Measurements from ENCODE around the gene MPPED2.

MPPED2 gene

DNA sequence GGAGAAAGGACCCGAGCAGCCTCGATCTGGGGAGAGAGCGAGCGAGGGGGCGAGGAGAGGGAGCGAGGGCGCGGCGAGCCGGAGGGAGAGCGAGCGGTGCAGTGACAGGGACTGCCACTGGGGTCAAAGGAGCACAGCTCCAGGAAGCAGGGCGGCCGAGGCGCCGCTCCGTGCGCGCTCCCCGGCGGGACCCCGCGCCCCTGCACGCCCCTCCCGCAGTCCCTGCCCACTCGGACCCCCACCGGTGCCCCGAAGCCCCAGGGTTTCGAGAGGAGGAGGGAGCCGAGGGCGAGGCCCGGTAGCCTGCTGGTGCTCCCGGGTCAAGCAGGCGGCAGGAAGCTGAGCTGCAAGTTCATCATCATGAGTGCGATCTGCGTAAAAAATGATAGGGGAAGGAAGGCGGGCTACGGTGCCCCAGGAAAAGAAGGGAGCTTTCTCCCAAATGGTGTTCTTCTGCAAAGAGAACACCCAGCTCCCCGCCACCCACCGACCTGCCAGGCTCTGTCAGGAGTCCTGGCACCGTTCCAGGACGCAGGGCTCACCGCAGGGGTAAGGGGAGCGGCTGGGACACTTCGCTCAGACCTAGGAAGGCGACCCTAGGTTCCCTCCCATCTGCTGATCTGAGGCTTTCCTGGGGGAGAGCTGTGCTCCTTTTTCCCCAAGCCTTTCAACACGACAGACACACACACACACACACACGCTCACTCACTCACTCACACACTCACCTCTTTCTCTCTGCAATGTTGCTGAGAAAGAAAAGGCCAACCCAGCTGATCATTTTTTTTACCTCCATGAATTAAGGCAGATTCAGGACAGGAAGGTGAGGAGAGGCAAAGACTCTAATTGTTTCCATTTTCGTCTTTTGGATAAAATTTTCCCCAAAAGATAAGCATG, at the start of gene MPPED2:
Gene MPPED2, minus strand, starts transcription at position 103 of the 894 bp plus-strand sequence. CDS start 5,980 bp downstream, outside the sequence.
- DNase-seq = no peak

DNA sequence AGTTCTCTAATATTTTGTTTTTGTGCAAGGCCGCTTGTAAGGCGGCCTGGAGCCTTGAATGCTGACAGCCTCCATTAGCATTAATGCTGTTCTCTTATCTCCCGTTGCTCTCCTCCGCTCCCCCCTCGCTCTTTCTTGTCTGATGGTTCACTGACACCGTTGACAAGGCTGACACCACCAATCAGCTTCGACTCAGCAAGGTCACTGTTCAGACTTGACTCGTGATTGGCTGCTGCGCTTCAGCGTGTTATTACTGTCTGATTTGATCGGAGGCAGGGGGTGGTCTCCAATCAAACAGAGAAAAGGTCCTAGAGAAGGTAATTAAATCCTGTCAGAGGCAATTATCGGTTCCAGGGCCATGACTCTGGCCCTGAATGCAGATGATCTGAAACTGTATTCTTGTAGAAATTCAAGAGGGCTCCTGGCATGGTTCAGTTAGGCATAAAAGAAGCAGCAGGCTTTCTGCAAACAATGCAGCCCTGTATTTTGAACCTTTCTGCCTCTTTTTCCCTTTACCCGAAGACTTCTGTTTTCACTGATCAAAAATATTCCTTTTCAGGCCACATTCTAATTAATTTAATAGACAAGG, 49.3 kb upstream of the MPPED2 start:
- no peak for DNase-seq

DNA sequence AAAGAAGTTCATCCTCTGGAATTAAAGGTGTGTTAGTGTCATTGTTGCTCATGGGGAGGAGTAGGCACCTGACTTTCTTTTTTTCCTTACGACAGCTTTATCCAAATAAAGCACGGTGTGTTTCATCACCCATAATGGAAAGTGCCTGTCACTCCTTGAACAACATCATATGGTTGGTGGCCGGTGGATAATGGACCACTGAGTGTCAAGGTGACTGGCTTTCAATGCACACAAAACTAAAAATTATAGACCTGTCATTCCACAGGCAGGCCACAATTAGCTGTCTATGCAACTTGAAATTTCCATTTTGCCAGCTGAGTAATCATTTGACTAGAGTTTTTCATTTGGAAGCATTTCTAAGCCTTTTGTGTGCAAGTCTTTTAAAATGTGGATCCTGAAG, 45.0 kb upstream of the MPPED2 start:
- DNase-seq = no peak

- no peak for DNase-seq
These were observed 33.6 kb upstream of the MPPED2 start for GRCh38 chr11:30619767-30620166.

- DNase-seq = no peak
These were observed 31.6 kb upstream of the MPPED2 start for GRCh38 chr11:30617762-30618161.

- DNase-seq = no peak
These were observed 24.5 kb upstream of the MPPED2 start for GRCh38 chr11:30610628-30611027.

DNA sequence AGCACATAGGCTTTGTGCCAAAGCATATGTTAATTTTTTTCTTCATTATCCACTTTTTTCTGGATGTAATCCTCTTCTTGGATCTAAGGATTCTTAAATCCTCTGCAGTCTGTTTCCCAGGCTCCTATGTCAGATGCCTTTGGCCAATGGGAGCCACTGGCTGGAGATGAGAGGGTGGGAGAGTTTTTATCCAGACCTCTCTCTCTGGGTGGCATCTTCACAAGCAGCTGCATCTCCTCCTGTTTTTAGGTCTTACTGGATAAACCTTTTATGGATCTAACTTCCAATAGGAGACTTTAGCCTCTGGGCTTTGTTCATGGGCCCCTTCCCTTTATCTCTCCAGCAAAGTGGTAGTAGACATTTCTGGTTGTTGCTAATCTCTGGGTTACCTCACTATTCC, 22.4 kb upstream of the MPPED2 start:
- no peak for DNase-seq

GRCh38 chr11:30605036-30605605, 19.0 kb upstream of the MPPED2 start:
- DNase-seq = no peak

DNA sequence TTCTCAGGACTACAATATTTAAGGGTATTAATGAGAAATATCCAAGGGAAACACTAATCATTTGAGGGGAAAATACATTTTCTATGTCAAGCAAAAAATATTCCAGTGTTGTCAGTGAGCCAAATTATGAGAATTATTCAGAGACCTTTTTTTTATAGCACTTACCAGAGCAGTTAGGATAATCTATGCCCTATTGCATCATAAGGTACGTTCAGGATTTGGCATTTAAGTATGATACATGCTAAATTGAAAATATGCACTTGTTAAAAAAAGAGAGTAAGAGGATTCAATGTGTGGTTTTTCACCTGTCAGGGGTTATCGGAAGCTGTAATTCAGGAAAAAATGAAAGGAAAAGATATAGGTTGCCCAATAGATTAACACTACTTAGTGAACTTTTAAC, 17.2 kb upstream of the MPPED2 start:
- DNase-seq = no peak

DNA sequence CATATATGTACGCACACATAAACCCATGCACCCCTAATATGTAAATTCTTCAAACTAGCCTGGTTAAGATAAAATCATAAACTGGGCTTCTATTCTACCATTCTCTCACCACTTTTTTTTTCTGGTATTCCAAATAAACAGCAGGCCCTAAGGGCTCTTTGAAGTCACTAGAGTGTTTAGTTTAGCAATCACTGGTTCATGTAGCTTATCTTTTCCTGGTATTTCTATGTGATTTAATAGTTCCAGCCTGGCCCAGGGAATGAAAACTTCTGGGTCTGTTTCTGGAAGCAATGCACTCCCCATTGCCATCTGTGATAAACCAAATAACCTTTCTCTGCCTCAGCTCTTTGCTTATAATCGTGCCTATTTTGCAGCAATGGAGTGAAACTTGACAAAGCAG, 10.7 kb upstream of the MPPED2 start:
- no peak for DNase-seq

DNA sequence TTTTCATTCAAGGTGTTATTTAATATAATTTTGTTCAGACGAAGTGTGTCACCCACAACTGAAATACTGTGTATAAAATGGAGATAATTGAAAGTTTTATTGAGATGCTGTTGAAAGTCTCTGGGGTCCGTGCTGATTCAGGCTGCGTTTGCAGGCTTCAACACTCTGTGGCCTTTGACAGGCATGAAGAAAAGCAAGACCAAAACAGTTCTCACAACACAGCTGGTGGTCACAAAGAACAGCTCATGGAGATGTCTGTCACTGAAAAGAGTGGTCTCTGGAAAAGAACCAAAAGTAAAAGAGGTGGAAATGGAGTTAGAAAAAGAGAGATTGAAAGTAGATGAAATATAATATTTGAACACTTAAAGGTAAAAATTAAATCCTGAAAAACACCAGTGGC, 9.8 kb upstream of the MPPED2 start:
- no peak for DNase-seq

GRCh38 chr11:30594646-30595411, 8.7 kb upstream of the MPPED2 start:
- no peak for DNase-seq

GRCh38 chr11:30587269-30587812, 1.2 kb upstream of the MPPED2 start:
- no peak for DNase-seq

DNA sequence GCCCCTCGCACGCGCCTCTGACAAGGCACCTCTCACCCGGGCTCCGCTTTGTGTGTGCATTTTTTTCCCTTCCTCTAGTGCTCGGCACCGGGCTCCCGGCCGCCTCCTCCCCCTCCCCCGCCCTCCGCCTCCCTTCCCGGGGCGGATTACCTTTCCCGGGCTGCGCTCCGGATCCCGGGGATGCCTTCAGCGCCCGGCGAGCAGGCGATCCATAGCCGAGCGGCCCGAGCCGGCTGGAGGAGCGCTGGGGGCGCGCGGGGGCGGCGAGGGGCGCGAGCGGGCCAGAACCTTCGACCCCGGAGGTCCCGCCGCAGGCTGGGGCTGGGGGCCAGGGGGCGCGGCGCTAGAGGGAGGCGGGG, 282 bp downstream of the MPPED2 start:
- DNase-seq = no peak

GRCh38 chr11:30585125-30585891, 845 bp downstream of the MPPED2 start:
- no peak for DNase-seq

GRCh38 chr11:30583476-30584280, 2.5 kb downstream of the MPPED2 start:
- DNase-seq = no peak

- no peak for DNase-seq
These were observed 3.4 kb downstream of the MPPED2 start for GRCh38 chr11:30582726-30583125.

DNA sequence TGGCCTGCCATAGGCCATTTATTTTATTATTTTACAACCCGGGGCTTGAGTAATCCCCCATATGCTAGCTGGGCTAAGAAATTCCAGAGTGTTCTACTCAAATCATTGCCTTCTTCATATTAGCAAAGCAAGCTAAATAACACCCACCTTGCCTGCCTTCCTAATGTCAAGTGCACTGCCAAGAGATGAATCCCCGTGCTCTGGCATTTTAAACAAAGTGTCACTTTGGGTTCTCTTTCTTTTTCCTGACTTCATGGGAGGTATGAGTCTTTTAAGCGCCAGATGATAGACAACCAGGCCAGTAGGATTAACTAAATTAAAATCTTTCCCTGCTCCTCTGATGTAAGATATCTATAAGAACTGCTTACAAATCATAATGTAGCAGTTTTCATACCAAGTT, 4.5 kb downstream of the MPPED2 start:
- no peak for DNase-seq

DNA sequence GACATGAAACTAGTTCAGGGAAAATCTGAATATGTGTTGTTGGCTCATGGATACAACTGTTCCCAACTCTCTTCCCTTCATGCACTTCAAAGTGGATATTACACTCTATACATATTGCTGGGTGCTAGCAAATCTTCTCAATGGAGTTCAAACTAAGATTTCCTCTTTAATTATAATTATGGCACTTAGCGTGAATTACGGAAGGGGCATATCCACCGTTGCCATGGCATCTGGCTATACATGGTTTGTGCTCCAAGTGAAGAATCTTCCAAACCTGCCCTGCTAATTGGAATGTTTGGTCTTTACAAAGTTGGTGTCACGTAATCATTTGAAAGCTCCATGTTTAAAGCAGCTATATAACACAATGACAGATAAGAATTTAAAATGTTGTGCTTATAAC, 5.6 kb downstream of the MPPED2 start:
- no peak for DNase-seq

- no peak for DNase-seq
These were observed 6.6 kb downstream of the MPPED2 start for GRCh38 chr11:30579415-30580175.

DNA sequence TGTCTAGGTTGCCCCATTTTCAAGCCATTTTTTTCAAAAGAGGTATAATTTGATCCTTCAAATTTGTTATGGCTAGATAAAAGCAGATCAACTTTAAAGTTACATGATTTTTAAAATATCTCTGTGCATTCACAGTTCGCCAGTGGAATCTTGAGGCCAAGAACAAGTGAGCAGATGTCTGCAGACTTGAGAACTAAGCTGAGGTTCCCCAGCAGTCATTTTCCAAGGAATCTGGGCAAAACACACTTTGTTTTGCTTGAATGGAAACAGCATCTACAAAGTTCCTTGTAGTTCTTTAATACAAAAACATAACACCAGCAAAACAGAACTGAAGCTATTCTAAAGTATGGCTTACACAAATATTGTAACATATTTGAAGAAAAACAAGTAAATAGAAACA, 7.7 kb downstream of the MPPED2 start:
- DNase-seq = no peak

Measured in GF-D8 (cell line).